Loucy (cell line): Measurements from ENCODE around the gene TMEM201.
"Not testable (repeated sequence)": the region's sequence is repeated elsewhere in the genome, so short reads cannot be mapped to it uniquely, and the experiment has no call there.

ENCODE experiments used
- H2AFZ ChIP-seq: fragments of 200-600 bp; sonication (generic); 2 replicates; pipeline ENCODE4 v1.6.0; 2016; ENCODE audit warnings: antibody characterized with exemption, mild to moderate bottlenecking, low read length, moderate library complexity
- H3F3A ChIP-seq: fragments of 200-600 bp; 2 replicates; pipeline ENCODE4 v1.6.0; 2016; ENCODE audit warnings: antibody characterized with exemption, low read depth, mild to moderate bottlenecking
- H3K27me3 ChIP-seq: fragments of 200-600 bp; sonication (generic); 2 replicates; pipeline ENCODE4 v1.6.1; 2014; ENCODE audit warnings: low read length, mild to moderate bottlenecking; ENCODE audit not compliant: insufficient read depth, poor library complexity, severe bottlenecking
- H3K36me3 ChIP-seq: fragments of 200-600 bp; sonication (generic); 2 replicates; pipeline ENCODE4 v1.6.1; 2016; ENCODE audit warnings: low read length; ENCODE audit not compliant: insufficient read depth
- H3K4me1 ChIP-seq: fragments of 200-600 bp; sonication (generic); 2 replicates; pipeline ENCODE4 v1.5.1; 2014; ENCODE audit warnings: low read length, mild to moderate bottlenecking; ENCODE audit not compliant: insufficient read depth, poor library complexity, severe bottlenecking
- H3K4me2 ChIP-seq: fragments of 200-600 bp; sonication (generic); 2 replicates; pipeline ENCODE4 v1.6.0; 2014; ENCODE audit warnings: antibody characterized with exemption, low read length, low read depth, mild to moderate bottlenecking; ENCODE audit not compliant: poor library complexity, severe bottlenecking
- H3K4me3 ChIP-seq: fragments of 200-600 bp; sonication (generic); 2 replicates; pipeline ENCODE4 v1.5.1; 2014; ENCODE audit warnings: low read length, mild to moderate bottlenecking, mixed read lengths; ENCODE audit not compliant: poor library complexity, severe bottlenecking
- H3K79me2 ChIP-seq: fragments of 200-600 bp; sonication (generic); 2 replicates; pipeline ENCODE4 v1.6.1; 2014; ENCODE audit warnings: low read length; ENCODE audit not compliant: insufficient read depth
- H3K9ac ChIP-seq: fragments of 200-600 bp; sonication (generic); 2 replicates; pipeline ENCODE4 v1.6.0; 2014; ENCODE audit warnings: mild to moderate bottlenecking, low read depth, low read length, moderate library complexity; ENCODE audit not compliant: poor library complexity, severe bottlenecking
- H3K9me2 ChIP-seq: fragments of 200-600 bp; sonication (generic); replicated peaks from 2 replicates; pipeline ENCODE4 v1.6.1; 2016; ENCODE audit warnings: low read depth, low read length, mixed read lengths
- H3K9me3 ChIP-seq: fragments of 200-600 bp; sonication (generic); 2 replicates; pipeline ENCODE4 v1.6.1; 2014; ENCODE audit warnings: mild to moderate bottlenecking, antibody characterized with exemption, low read length, low read depth; ENCODE audit not compliant: insufficient read depth
- H4K20me1 ChIP-seq: fragments of 200-600 bp; sonication (generic); 2 replicates; pipeline ENCODE4 v1.6.0; 2014; ENCODE audit warnings: antibody characterized with exemption, low read length, mild to moderate bottlenecking; ENCODE audit not compliant: insufficient read depth, poor library complexity, severe bottlenecking
- EZH2phosphoT487 ChIP-seq: fragments of 200-600 bp; IDR thresholded peaks from 2 replicates; pipeline ENCODE4 v1.6.1; 2018; ENCODE audit warnings: antibody characterized with exemption, mild to moderate bottlenecking, moderate library complexity, borderline replicate concordance
- TF ChIP-seq, protein P1 (sequence below): fragments of 200-600 bp; sonication (generic); conservative IDR thresholded peaks from 2 replicates; pipeline ENCODE4 v1.5.1; 2014; ENCODE audit warnings: mild to moderate bottlenecking, antibody characterized with exemption, low read length

TMEM201 gene

DNA sequence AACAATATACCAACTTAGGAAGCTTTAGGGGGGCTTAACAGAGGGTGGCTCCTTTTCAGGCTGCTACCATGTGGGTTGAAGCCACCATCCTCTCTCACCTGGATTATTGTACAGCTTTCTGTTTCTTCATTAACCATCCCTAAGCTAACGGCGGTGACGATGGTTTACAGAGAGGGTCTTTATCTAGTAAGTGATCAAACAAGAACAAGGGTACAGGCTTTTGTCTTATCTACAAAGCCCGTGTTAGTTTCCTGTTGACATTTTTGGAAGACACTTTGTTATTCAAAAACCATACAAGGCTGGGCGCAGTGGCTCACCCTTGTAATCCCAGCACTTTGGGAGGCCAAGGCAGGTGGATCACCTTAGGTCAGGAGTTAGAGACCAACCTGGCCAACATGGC, 29.0 kb upstream of the TMEM201 start:
- no peaks in the 10 kb centered on the region for H3K4me1 ChIP-seq
- H3K36me3 ChIP-seq = peaks cover 73% of the 10 kb centered on the region
- no peak overlapping the region for H2AFZ ChIP-seq
- no peaks in the 10 kb centered on the region for H3K9me2 ChIP-seq
- no peak for TF ChIP-seq EZH2phosphoT487
- TF ChIP-seq, protein P1, sequence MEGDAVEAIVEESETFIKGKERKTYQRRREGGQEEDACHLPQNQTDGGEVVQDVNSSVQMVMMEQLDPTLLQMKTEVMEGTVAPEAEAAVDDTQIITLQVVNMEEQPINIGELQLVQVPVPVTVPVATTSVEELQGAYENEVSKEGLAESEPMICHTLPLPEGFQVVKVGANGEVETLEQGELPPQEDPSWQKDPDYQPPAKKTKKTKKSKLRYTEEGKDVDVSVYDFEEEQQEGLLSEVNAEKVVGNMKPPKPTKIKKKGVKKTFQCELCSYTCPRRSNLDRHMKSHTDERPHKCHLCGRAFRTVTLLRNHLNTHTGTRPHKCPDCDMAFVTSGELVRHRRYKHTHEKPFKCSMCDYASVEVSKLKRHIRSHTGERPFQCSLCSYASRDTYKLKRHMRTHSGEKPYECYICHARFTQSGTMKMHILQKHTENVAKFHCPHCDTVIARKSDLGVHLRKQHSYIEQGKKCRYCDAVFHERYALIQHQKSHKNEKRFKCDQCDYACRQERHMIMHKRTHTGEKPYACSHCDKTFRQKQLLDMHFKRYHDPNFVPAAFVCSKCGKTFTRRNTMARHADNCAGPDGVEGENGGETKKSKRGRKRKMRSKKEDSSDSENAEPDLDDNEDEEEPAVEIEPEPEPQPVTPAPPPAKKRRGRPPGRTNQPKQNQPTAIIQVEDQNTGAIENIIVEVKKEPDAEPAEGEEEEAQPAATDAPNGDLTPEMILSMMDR = no peak
- H3K27me3 ChIP-seq = no peaks in the 10 kb centered on the region
- H3F3A ChIP-seq = no peaks in the 10 kb centered on the region
- H3K4me2 ChIP-seq = no peak overlapping the region
- no peak overlapping the region for H3K4me3 ChIP-seq
- no peak overlapping the region for H3K9ac ChIP-seq
- H3K9me3 ChIP-seq = no peaks in the 10 kb centered on the region
- H4K20me1 ChIP-seq = peaks cover 6% of the 10 kb centered on the region
- H3K79me2 ChIP-seq = no peaks in the 10 kb centered on the region

DNA sequence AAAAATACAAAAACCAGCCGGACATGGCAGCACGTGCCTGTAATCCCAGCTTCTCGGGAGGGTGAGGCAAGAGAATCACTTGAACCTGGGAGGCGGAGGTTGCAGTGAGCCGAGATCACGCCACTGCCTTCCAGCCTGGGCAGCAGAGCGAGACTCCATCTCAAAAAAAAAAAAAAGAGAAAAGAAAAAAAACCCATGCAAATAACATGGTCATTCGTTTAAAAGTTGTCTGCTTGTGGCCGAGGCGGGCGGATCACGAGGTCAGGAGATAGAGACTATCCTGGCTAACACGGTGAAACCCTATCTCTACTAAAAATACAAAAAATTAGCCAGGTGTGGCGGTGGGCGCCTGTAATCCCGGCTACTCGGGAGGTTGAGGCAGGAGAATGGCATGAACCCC, 28.6 kb upstream of the TMEM201 start:
- not testable (repeated sequence) for H4K20me1 ChIP-seq, H3K27me3 ChIP-seq, H2AFZ ChIP-seq, H3K4me3 ChIP-seq, H3F3A ChIP-seq, H3K4me2 ChIP-seq, H3K9ac ChIP-seq, H3K9me2 ChIP-seq, H3K4me1 ChIP-seq, H3K79me2 ChIP-seq, H3K9me3 ChIP-seq
- H3K36me3 ChIP-seq = peaks cover 69% of the 10 kb centered on the region

DNA sequence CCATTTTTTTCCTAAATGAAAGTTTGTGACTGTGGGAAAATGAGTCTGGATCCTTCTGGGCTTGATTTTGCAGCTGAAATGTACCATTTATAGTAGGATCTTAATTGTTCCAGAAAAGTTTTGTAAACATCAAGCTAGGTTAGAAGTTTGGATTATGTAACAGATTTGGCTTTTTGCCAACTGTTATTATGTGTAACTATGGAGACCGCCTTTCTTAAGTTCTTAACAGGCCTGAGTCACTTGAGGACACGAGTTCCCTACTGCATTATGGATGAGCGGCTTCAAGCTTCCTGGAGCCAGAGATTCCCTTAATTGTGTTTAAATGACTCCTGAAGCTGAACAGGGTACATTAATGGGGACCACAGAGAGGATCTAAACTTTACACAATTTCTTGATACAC, 27.3 kb upstream of the TMEM201 start:
- Histone ChIP-seq H3K36me3 (peaks cover 56% of the 10 kb centered on the region), H3K79me2 (no peaks in the 10 kb centered on the region), H3K4me2 (no peak overlapping the region), H3K9me2 (no peaks in the 10 kb centered on the region), H3K4me1 (no peaks in the 10 kb centered on the region), H3K9ac (no peak overlapping the region), H3K4me3 (no peak overlapping the region), H3K9me3 (no peaks in the 10 kb centered on the region), H3K27me3 (no peaks in the 10 kb centered on the region), H3F3A (no peaks in the 10 kb centered on the region), H2AFZ (no peak overlapping the region), H4K20me1 (peaks cover 4% of the 10 kb centered on the region)
- no peak for TF ChIP-seq EZH2phosphoT487
- TF ChIP-seq, protein P1 = no peak

- H3K79me2 ChIP-seq = no peaks in the 10 kb centered on the region
- no peaks in the 10 kb centered on the region for H3K9me2 ChIP-seq
- no peak overlapping the region for H3K4me3 ChIP-seq
- H3K4me1 ChIP-seq = no peaks in the 10 kb centered on the region
- no peak overlapping the region for H3K9ac ChIP-seq
- no peak overlapping the region for H3K4me2 ChIP-seq
- no peak overlapping the region for H2AFZ ChIP-seq
- no peaks in the 10 kb centered on the region for H3K9me3 ChIP-seq
- H3F3A ChIP-seq = no peaks in the 10 kb centered on the region
- no peaks in the 10 kb centered on the region for H3K27me3 ChIP-seq
- TF ChIP-seq, protein P1 = no peak
- no peak for TF ChIP-seq EZH2phosphoT487
- H3K36me3 ChIP-seq = peaks cover 59% of the 10 kb centered on the region; the same call in 1 of the 2 replicates
- no peaks in the 10 kb centered on the region for H4K20me1 ChIP-seq
Observed at GRCh38 chr1:9569267-9569666, 19.4 kb upstream of the TMEM201 start.

- H2AFZ ChIP-seq, H3K4me1 ChIP-seq, H4K20me1 ChIP-seq, H3F3A ChIP-seq, H3K4me2 ChIP-seq, H3K9me3 ChIP-seq, H3K4me3 ChIP-seq, H3K9me2 ChIP-seq, H3K27me3 ChIP-seq, H3K79me2 ChIP-seq, H3K9ac ChIP-seq: not testable (repeated sequence)
- peaks cover 65% of the 10 kb centered on the region; the same call in 1 of the 2 replicates for H3K36me3 ChIP-seq
Observed at GRCh38 chr1:9570886-9571529, 17.7 kb upstream of the TMEM201 start.
